Lung (tissue), 12 donors: ENCODE results near the gene LNP1. TPM values are rescaled to one million over a fixed set of nuclear protein-coding genes. Genes with fewer than 3 reads are reported as not detected.
"Not testable (repeated sequence)": the region's sequence is repeated elsewhere in the genome, so short reads cannot be mapped to it uniquely, and the experiment has no call there.

ENCODE experiments used
- ATAC-seq: fragments of 200-7000 bp; cut with Tn5 transposase; one replicate; pipeline ENCODE4 v1.9.1; 2020; ENCODE audit warnings: moderate number of reproducible peaks; ENCODE audit not compliant: insufficient read depth, low FRiP score
- DNase-seq, 3 donors: peaks; one replicate each; pipeline ENCODE4 v3.0.0-alpha.2; 2013 to 2017
- H3K27ac ChIP-seq, 2 donors: one replicate each; pipeline ENCODE4 v1.5.1; 2013; ENCODE audit warnings: mild to moderate bottlenecking in 2 of 2, moderate library complexity in 2 of 2, control low read depth in 1 of 2, inconsistent platforms in 1 of 2, low read depth in 1 of 2, low read length in 1 of 2
- H3K27me3 ChIP-seq, 3 donors: one replicate each; pipeline ENCODE4 v1.5.1; 2013; ENCODE audit warnings: low read length in 2 of 3; ENCODE audit not compliant: control insufficient read depth in 3 of 3, insufficient read depth in 3 of 3
- H3K36me3 ChIP-seq, 4 donors: one replicate each; pipeline ENCODE4 v1.5.1; 2013; ENCODE audit warnings: low read length in 4 of 4, mild to moderate bottlenecking in 1 of 4, moderate library complexity in 1 of 4; ENCODE audit not compliant: control insufficient read depth in 4 of 4, insufficient read depth in 4 of 4
- H3K4me1 ChIP-seq, 5 donors: one replicate each; pipeline ENCODE4 v1.5.1; 2013; ENCODE audit warnings: low read length in 5 of 5, mild to moderate bottlenecking in 2 of 5, moderate library complexity in 1 of 5; ENCODE audit not compliant: control insufficient read depth in 5 of 5, insufficient read depth in 5 of 5
- H3K4me3 ChIP-seq: one replicate; pipeline ENCODE4 v1.5.1; 2013; ENCODE audit warnings: mild to moderate bottlenecking, control low read depth, moderate library complexity
- H3K9ac ChIP-seq, 2 donors: one replicate each; pipeline ENCODE4 v1.5.1; 2013; ENCODE audit warnings: low read length in 2 of 2, control low read depth in 1 of 2; ENCODE audit not compliant: insufficient read depth in 1 of 2
- H3K9me3 ChIP-seq, 4 donors: one replicate each; pipeline ENCODE4 v1.5.1; 2013; ENCODE audit warnings: low read length in 3 of 4, mild to moderate bottlenecking in 1 of 4, moderate library complexity in 1 of 4; ENCODE audit not compliant: control insufficient read depth in 4 of 4, insufficient read depth in 3 of 4
- CTCF ChIP-seq: IDR thresholded peaks from 2 replicates; pipeline ENCODE4 v1.5.1; 2012; ENCODE audit warnings: mild to moderate bottlenecking; ENCODE audit errors: control extremely low read depth, extremely low read depth
- WGBS, 2 donors: extraction: QIAGEN DNeasy Blood & Tissue Kit; methylation state at CpG; one replicate each; pipeline ENCODE4 v1.1.7; 2013; 5-methylcytosine and 5-hydroxymethylcytosine counted together
- polyA plus RNA-seq, 2 donors: library from polyadenylated mRNA; stranded (reverse); fragments of 200-250 nt; gene quantifications; one replicate each; pipeline ENCODE4 v1.2.1, GENCODE V29; 2013
- total RNA-seq, 2 donors: library from RNA; depleted of rRNA in 1 of 2; stranded (reverse); fragments of >200 nt in 1 of 2; gene quantifications; one replicate each; pipeline ENCODE4 v1.2.1, GENCODE V29; 2014 to 2021
- donor health status: control.
- donor health status: control.
- donor health status: Bipolar disorder and iron deficiency.
- donor health status: healthy.
- donor health status: DM: yes; HTN: yes; CAD: no.

Gene LNP1
- total and polyA plus RNA-seq, 4 donors = 1.1 to 5.8 (median 2.2) TPM

DNA sequence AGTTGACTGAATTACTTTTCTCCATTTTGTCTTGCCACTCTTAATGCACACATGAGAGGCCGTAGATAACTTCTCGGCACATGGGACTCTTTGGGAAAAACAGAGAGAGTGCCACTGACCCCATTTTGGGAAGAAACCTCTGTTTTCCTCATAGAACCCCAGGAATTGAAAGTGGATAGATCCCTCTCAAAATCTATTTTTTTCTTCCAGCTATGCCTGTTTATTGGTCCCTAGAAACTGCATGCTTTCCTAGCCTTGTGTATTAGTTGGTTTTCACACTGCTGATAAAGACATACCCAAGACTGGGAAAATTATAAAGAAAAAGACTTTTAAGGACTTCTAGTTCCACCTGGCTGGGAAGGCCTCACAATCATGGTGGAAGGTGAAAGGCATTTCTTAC lies 67.3 kb downstream of the LNP1 start:
- H3K27ac ChIP-seq = no peak overlapping the region
- no peak for ATAC-seq

GRCh38 chr3:100470951-100471350 lies 69.6 kb downstream of the LNP1 start:
- Histone ChIP-seq H3K36me3 (no peaks in the 10 kb centered on the region), H3K9ac (no peak overlapping the region), H3K9me3 (peaks cover 0 to 3% (median 1%) of the 10 kb centered on the region in 4 donors), H3K4me1 (no peaks in the 10 kb centered on the region), H3K4me3 (no peak overlapping the region), H3K27ac (no peak overlapping the region), H3K27me3 (no peaks in the 10 kb centered on the region)
- 98 to 100% methylated on average over 1 of the region's 1 CpG for WGBS, 2 donors
- DNase-seq = no peak
- ATAC-seq = no peak
- TF ChIP-seq CTCF = no peak

More for the DNA sequence above, 67.3 kb downstream of the LNP1 start:
- Histone ChIP-seq H3K9me3 (peaks cover 0 to 3% (median 1%) of the 10 kb centered on the region in 4 donors), H3K9ac (no peak overlapping the region), H3K4me1 (no peaks in the 10 kb centered on the region), H3K36me3 (no peaks in the 10 kb centered on the region), H3K27me3 (no peaks in the 10 kb centered on the region), H3K4me3 (no peak overlapping the region)
- 95 to 96% methylated on average over 2 of the region's 2 CpGs for WGBS, 2 donors
- DNase-seq = no peak
- no peak for TF ChIP-seq CTCF

DNA sequence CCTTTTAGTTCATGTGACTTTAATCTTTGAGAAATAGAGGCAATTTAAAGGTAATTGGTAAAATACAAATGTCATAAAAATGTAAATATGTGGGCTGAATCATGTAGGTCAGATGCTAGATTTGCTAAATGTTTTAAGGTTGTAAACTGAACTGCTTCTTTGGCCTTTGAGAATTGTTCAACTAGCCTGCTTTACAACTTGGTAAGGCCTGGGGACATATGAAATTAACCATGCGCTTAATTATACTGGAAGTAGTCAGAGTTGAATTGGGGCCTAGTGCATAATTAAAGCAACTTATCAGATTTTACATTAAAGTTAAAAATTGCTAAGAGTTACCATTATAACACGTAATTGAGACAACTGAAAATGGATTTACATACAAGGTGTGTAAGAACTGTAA lies 70.1 kb downstream of the LNP1 start:
- Histone ChIP-seq H3K9me3 (peaks cover 0 to 3% (median 1%) of the 10 kb centered on the region in 4 donors), H3K36me3 (no peaks in the 10 kb centered on the region), H3K27me3 (no peaks in the 10 kb centered on the region), H3K4me3 (no peak overlapping the region), H3K27ac (no peak overlapping the region), H3K4me1 (no peaks in the 10 kb centered on the region), H3K9ac (no peak overlapping the region)
- WGBS, 2 donors = 89 to 96% methylated on average over 2 of the region's 2 CpGs
- DNase-seq (no peak), ATAC-seq (no peak)
- no peak for TF ChIP-seq CTCF

- H3K4me1 ChIP-seq, ATAC-seq, H3K4me3 ChIP-seq, H3K9ac ChIP-seq, DNase-seq, H3K27ac ChIP-seq, H3K27me3 ChIP-seq, H3K36me3 ChIP-seq, H3K9me3 ChIP-seq: not testable (repeated sequence)
- 93 to 95% methylated on average over 23 to 32 of the region's 32 CpGs for WGBS, 2 donors
These were observed 76.6 kb downstream of the LNP1 start for GRCh38 chr3:100477851-100478360.

DNA sequence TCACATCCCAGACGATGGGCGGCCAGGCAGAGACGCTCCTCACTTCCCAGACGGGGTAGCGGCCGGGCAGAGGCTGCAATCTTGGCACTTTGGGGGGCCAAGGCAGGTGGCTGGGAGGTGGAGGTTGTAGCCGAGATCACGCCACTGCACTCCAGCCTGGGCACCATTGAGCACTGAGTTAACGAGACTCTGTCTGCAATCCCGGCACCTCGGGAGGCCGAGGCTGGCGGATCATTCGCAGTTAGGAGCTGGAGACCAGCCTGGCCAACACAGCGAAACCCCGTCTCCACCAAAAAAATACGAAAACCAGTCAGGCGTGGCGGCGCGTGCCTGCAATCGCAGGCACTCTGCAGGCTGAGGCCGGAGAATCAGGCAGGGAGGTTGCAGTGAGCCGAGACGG lies 77.2 kb downstream of the LNP1 start:
- H3K9ac ChIP-seq, H3K4me3 ChIP-seq, H3K27me3 ChIP-seq, DNase-seq, H3K36me3 ChIP-seq, H3K9me3 ChIP-seq, ATAC-seq, H3K27ac ChIP-seq, H3K4me1 ChIP-seq: not testable (repeated sequence)
- WGBS, 2 donors = 91 to 100% methylated on average over 9 to 25 of the region's 25 CpGs
